ENCODE measurements around the gene EN2. TPM values are rescaled to one million over a fixed set of nuclear protein-coding genes. Genes with fewer than 3 reads are reported as not detected.

EN2 gene
- total and polyA plus RNA-seq, 2 of the 13 experiments (the other 11 are each of a cell fraction or from before 2014, with no cell fraction given) = not detected

- no peak for FAIRE-seq
- H3K9me3 ChIP-seq (ENCODE audit: low read length) = no peaks in the 10 kb centered on the region
- in situ Hi-C loops (cut with HindIII; ENCODE audit: extremely low pct_ligation_motif_present, low pct_unique_long_range_greater_than_20kb) = no loop called here
- 41% methylated on average over 29 of the region's 29 CpGs for WGBS (ENCODE audit: low lambda C conversion rate)
- peaks cover 3 to 73% of the 10 kb centered on the region in 2 experiments; a peak in 4 of 5 replicates for H3K27me3 ChIP-seq (ENCODE audit: control insufficient read depth in 1 of 2, insufficient read depth in 2 of 2, low read length in 2 of 2)
- H3K9ac ChIP-seq (ENCODE audit: insufficient read depth, low read depth, low read length) = no peak overlapping the region
- no peak overlapping the region for H3K27ac ChIP-seq (ENCODE audit: extremely low read length, insufficient read depth, low read length)
- ATAC-seq = no peak
- H3K4me1 ChIP-seq (ENCODE audit: insufficient read depth, low read length) = 0 out of 2 replicates have a peak, but pooled peaks cover 11% of the 10 kb centered on the region
- no peak overlapping the region for H3K4me2 ChIP-seq (ENCODE audit: low read depth, low read length)
- H2AFZ ChIP-seq (ENCODE audit: low read length) = no peak overlapping the region
- POLR2A ChIA-PET = no interaction called here
- intact Hi-C loops (cut with micrococcal nuclease; ENCODE audit: unreplicated experiment) = no loop called here
- no peak overlapping the region for H3K4me3 ChIP-seq (replicated peaks in 1 of 3; ENCODE audit: insufficient read depth in 1 of 3, low read depth in 2 of 3, low read length in 3 of 3)
- TF ChIP-seq ZNF709 (CRISPR knock-in tag; IDR thresholded peaks at IDR 0.05) = no peak
- TF ChIP-seq TCF7 (IDR thresholded peaks at IDR 0.05; ENCODE audit: low read depth) = no peak
- no peak for TF ChIP-seq ZNF766 (CRISPR knock-in tag; IDR thresholded peaks at IDR 0.05; ENCODE audit: borderline replicate concordance)
- TF ChIP-seq PRDM4 (CRISPR knock-in tag; IDR thresholded peaks at IDR 0.05; ENCODE audit: borderline replicate concordance) = no peak
- no peak for TF ChIP-seq HNF1B (CRISPR knock-in tag; IDR thresholded peaks at IDR 0.05)
- TF ChIP-seq ZBTB34 (CRISPR knock-in tag; IDR thresholded peaks at IDR 0.05) = no peak
- no peak for TF ChIP-seq ZNF572 (CRISPR knock-in tag; IDR thresholded peaks at IDR 0.05)
- no peak for TF ChIP-seq ZNF615 (CRISPR knock-in tag; IDR thresholded peaks at IDR 0.05; ENCODE audit: borderline replicate concordance)
- TF ChIP-seq FLYWCH1 (CRISPR knock-in tag; IDR thresholded peaks at IDR 0.05) = no peak
- no peak for TF ChIP-seq HMGXB4 (CRISPR knock-in tag; IDR thresholded peaks at IDR 0.05; ENCODE audit: borderline replicate concordance in 1 of 2, low read depth in 1 of 2)
- TF ChIP-seq MTERF4 (CRISPR knock-in tag; IDR thresholded peaks at IDR 0.05) = no peak
- no peak for TF ChIP-seq ZNF20 (CRISPR knock-in tag; IDR thresholded peaks at IDR 0.05)
- no peak for TF ChIP-seq PHF21A (CRISPR knock-in tag; IDR thresholded peaks at IDR 0.05)
- TF ChIP-seq ZNF143 (CRISPR knock-in tag; IDR thresholded peaks at IDR 0.05) = no peak
- BruUV-seq (replicated peaks) = no TSS peak
- H3K79me2 ChIP-seq (ENCODE audit: insufficient read depth, low read length) = no peaks in the 10 kb centered on the region
- DNase-seq (ENCODE audit: low spot score) = no peak
- CTCF ChIA-PET (ENCODE audit: low intra/inter-chr PET ratio, low total read pairs) = no interaction called here
- H4K20me1 ChIP-seq (ENCODE audit: insufficient read depth, low read length) = no peaks in the 10 kb centered on the region; the same call in 1 of the 2 replicates
- H3K36me3 ChIP-seq (replicated peaks in 1 of 2; ENCODE audit: control insufficient read depth in 1 of 2, insufficient read depth in 2 of 2, low read length in 2 of 2) = no peaks in the 10 kb centered on the region
Measured at GRCh38 chr7:155508376-155509358, 50.7 kb downstream of the EN2 start.

Measured in HepG2 (cell line).